Hepatocyte (in vitro differentiated cells): ENCODE results near the gene LRIT1. TPM values are rescaled to one million over a fixed set of nuclear protein-coding genes. Genes with fewer than 3 reads are reported as not detected.

Experiments used
- DNase-seq: peaks from one replicate; pipeline ENCODE4 v3.0.0-alpha.2; 2016; ENCODE audit warnings: low spot score
- H2AFZ ChIP-seq: fragments of 200-600 bp; sonication (generic); 2 replicates; pipeline ENCODE4 v1.6.0; 2016; ENCODE audit warnings: antibody characterized with exemption, mild to moderate bottlenecking
- H3K27ac ChIP-seq: fragments of 200-600 bp; sonication (generic); 2 replicates; pipeline ENCODE4 v1.5.1; 2016; ENCODE audit warnings: mild to moderate bottlenecking
- H3K27me3 ChIP-seq: fragments of 200-600 bp; sonication (generic); 2 replicates; pipeline ENCODE4 v1.6.1; 2016
- H3K36me3 ChIP-seq: fragments of 200-600 bp; sonication (generic); replicated peaks from 2 replicates; pipeline ENCODE4 v1.5.1; 2016; ENCODE audit warnings: low read depth; ENCODE audit not compliant: insufficient read depth
- H3K4me1 ChIP-seq: fragments of 200-600 bp; sonication (generic); 2 replicates; pipeline ENCODE4 v1.5.1; 2016; ENCODE audit warnings: mild to moderate bottlenecking, moderate library complexity; ENCODE audit not compliant: insufficient read depth
- H3K4me2 ChIP-seq: fragments of 200-600 bp; sonication (generic); 2 replicates; pipeline ENCODE4 v1.6.0; 2016
- H3K4me3 ChIP-seq: fragments of 200-600 bp; sonication (generic); 2 replicates; pipeline ENCODE4 v1.5.1; 2016; ENCODE audit warnings: mild to moderate bottlenecking
- H3K79me2 ChIP-seq: fragments of 200-600 bp; sonication (generic); 2 replicates; pipeline ENCODE4 v1.6.0; 2017; ENCODE audit warnings: mild to moderate bottlenecking
- H3K9me2 ChIP-seq: fragments of 200-600 bp; sonication (generic); replicated peaks from 2 replicates; pipeline ENCODE4 v1.6.0; 2017; ENCODE audit warnings: mild to moderate bottlenecking; ENCODE audit not compliant: insufficient read depth
- H3K9me3 ChIP-seq: fragments of 200-600 bp; sonication (generic); 2 replicates; pipeline ENCODE4 v1.5.1; 2016; ENCODE audit warnings: low read depth, mild to moderate bottlenecking
- H4K20me1 ChIP-seq: fragments of 200-600 bp; sonication (generic); 2 replicates; pipeline ENCODE4 v1.6.0; 2016; ENCODE audit warnings: mild to moderate bottlenecking; ENCODE audit not compliant: insufficient read depth, poor library complexity, severe bottlenecking
- CTCF ChIP-seq: fragments of 200-600 bp; sonication (generic); IDR thresholded peaks from 2 replicates; pipeline ENCODE4 v1.5.1; 2016; ENCODE audit warnings: antibody characterized with exemption, mild to moderate bottlenecking; ENCODE audit not compliant: poor library complexity
- EZH2 ChIP-seq: fragments of 200-600 bp; sonication (generic); IDR thresholded peaks from 2 replicates; pipeline ENCODE4 v1.6.1; 2016; ENCODE audit warnings: antibody characterized with exemption, mild to moderate bottlenecking, borderline replicate concordance
- EZH2phosphoT487 ChIP-seq: fragments of 200-600 bp; sonication (generic); IDR thresholded peaks from one replicate; pipeline ENCODE4 v1.6.1; 2018; ENCODE audit warnings: antibody characterized with exemption, mild to moderate bottlenecking, low read depth, moderate library complexity; ENCODE audit not compliant: unreplicated experiment, severe bottlenecking
- WGBS: methylation state at CpG from one replicate; pipeline ENCODE4 v1.1.6; 2016; ENCODE audit warnings: low lambda C conversion rate; ENCODE audit errors: missing lambda C conversion rate; 5-methylcytosine and 5-hydroxymethylcytosine counted together
- polyA plus RNA-seq: library from polyadenylated mRNA; unstranded; fragments of >200 nt; fragmentation: Nextera tagmentation; extraction: Ambion mirVana; gene quantifications from 2 replicates; pipeline ENCODE4 v1.2.1, GENCODE V29; 2016
- total RNA-seq: library from RNA; depleted of rRNA; stranded (reverse); fragments of >200 nt; gene quantifications from 2 replicates; pipeline ENCODE4 v1.2.3, GENCODE V29; 2014

LRIT1 gene
- total and polyA plus RNA-seq, 2 experiments from 2014 or later = not detected

GRCh38 chr10:84204610-84205009 lies 36.7 kb downstream of the LRIT1 start:
- no peak for DNase-seq
- H3K4me3 ChIP-seq = no peak overlapping the region
- H2AFZ ChIP-seq = no peak overlapping the region
- no peak overlapping the region for H3K4me2 ChIP-seq
- H3K9me3 ChIP-seq = no peaks in the 10 kb centered on the region
- no peaks in the 10 kb centered on the region for H4K20me1 ChIP-seq
- no peak overlapping the region for H3K27ac ChIP-seq
- no peaks in the 10 kb centered on the region for H3K27me3 ChIP-seq
- no peaks in the 10 kb centered on the region for H3K79me2 ChIP-seq
- 87% methylated on average over 4 of the region's 4 CpGs for WGBS
- H3K4me1 ChIP-seq = no peaks in the 10 kb centered on the region
- no peaks in the 10 kb centered on the region for H3K36me3 ChIP-seq
- H3K9me2 ChIP-seq = no peaks in the 10 kb centered on the region
- TF ChIP-seq EZH2phosphoT487 (no peak), CTCF (no peak), EZH2 (no peak)

GRCh38 chr10:84204122-84204521 lies 37.2 kb downstream of the LRIT1 start:
- H4K20me1 ChIP-seq = no peaks in the 10 kb centered on the region
- TF ChIP-seq EZH2 (no peak), CTCF (peak; percentile 21), EZH2phosphoT487 (no peak)
- H3K4me2 ChIP-seq = no peak overlapping the region
- WGBS = 72% methylated on average over 4 of the region's 4 CpGs
- no peaks in the 10 kb centered on the region for H3K9me3 ChIP-seq
- no peak for DNase-seq
- no peaks in the 10 kb centered on the region for H3K79me2 ChIP-seq
- H3K27me3 ChIP-seq = no peaks in the 10 kb centered on the region
- H3K4me1 ChIP-seq = no peaks in the 10 kb centered on the region
- no peaks in the 10 kb centered on the region for H3K9me2 ChIP-seq
- H3K27ac ChIP-seq = no peak overlapping the region
- H2AFZ ChIP-seq = no peak overlapping the region
- no peaks in the 10 kb centered on the region for H3K36me3 ChIP-seq
- no peak overlapping the region for H3K4me3 ChIP-seq

- Histone ChIP-seq H3K27me3 (peaks cover 9% of the 10 kb centered on the region), H3K9me3 (no peaks in the 10 kb centered on the region), H4K20me1 (no peaks in the 10 kb centered on the region), H3K9me2 (no peaks in the 10 kb centered on the region), H2AFZ (no peak overlapping the region), H3K4me2 (no peak overlapping the region), H3K36me3 (no peaks in the 10 kb centered on the region), H3K27ac (no peak overlapping the region), H3K4me3 (no peak overlapping the region), H3K79me2 (no peaks in the 10 kb centered on the region), H3K4me1 (no peaks in the 10 kb centered on the region)
- no peak for DNase-seq
- WGBS = 79% methylated on average over 5 of the region's 5 CpGs
- TF ChIP-seq EZH2phosphoT487 (no peak), EZH2 (no peak), CTCF (no peak)
Measured at GRCh38 chr10:84202349-84202748, 39.0 kb downstream of the LRIT1 start.

- H3K4me1 ChIP-seq = no peaks in the 10 kb centered on the region
- no peak overlapping the region for H3K27ac ChIP-seq
- H3K79me2 ChIP-seq = no peaks in the 10 kb centered on the region
- 93% methylated on average over 11 of the region's 11 CpGs for WGBS
- peaks cover 16% of the 10 kb centered on the region for H3K27me3 ChIP-seq
- H3K36me3 ChIP-seq = no peaks in the 10 kb centered on the region
- H3K4me2 ChIP-seq = no peak overlapping the region
- TF ChIP-seq EZH2 = no peak
- no peak for TF ChIP-seq EZH2phosphoT487
- TF ChIP-seq CTCF = no peak
- H2AFZ ChIP-seq = no peak overlapping the region
- H3K4me3 ChIP-seq = no peak overlapping the region
- DNase-seq = no peak
- H3K9me3 ChIP-seq = no peaks in the 10 kb centered on the region
- H4K20me1 ChIP-seq = no peaks in the 10 kb centered on the region
- no peaks in the 10 kb centered on the region for H3K9me2 ChIP-seq
Measured at GRCh38 chr10:84201682-84202081, 39.7 kb downstream of the LRIT1 start.
